HG03025 (cell line): ENCODE results near the gene MRPL36.
A peak's percentile ranks its signal among the peaks of the same experiment; 100 is the strongest.
"Not testable (repeated sequence)": the region's sequence is repeated elsewhere in the genome, so short reads cannot be mapped to it uniquely, and the experiment has no call there.

Source experiments
- ATAC-seq: cut with Tn5 transposase; IDR thresholded peaks from one replicate; pipeline ENCODE4 v1.9.1; 2021; ENCODE audit warnings: mild to moderate bottlenecking, moderate library complexity; ENCODE audit not compliant: unreplicated experiment, low FRiP score

Gene MRPL36

DNA sequence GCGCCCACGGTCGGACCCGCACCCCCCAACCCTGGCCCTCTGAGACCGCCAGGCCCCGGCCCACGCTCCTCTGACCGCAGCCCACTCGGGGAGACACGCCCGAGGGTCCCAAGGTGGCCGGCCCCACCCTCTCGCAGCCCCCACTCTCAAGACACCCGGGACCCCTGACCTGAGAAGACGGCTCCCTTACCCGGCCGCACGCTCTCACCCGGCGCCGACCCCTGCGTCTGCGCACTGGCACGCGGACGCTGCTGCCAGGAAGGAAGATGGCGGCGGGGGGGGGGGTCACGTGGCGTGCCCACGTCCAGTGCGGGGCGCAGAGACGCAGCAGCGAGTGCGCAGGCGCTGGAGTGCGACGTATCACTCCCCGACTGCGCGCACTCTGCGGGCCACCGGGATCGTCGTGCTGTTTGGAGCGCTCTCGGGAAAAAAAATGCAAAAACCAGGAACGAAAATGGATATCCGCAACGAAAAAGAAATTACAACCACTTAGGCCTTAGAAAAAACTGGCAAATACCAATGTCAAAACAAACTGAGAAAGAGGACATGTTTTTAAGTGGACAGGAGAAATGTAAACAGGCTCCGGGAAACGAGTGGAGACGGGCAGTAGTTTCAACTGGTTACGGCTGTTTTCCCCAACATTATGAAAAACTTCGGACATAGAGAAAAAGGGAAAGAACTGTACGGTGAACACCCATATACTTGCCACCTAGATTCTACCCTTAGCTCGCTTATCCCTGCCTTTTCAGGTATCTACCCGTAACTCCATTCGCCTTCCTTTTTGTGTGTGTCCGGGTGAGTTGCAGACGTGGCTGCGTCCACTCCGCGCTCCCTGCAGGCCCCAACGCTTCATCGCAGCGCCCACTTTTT lies at the start of gene MRPL36:
Gene MRPL36, minus strand, starts transcription at position 236 of the 870 bp plus-strand sequence. CDS start 902 bp downstream, outside the sequence.
- ATAC-seq: peak; percentile 39

DNA sequence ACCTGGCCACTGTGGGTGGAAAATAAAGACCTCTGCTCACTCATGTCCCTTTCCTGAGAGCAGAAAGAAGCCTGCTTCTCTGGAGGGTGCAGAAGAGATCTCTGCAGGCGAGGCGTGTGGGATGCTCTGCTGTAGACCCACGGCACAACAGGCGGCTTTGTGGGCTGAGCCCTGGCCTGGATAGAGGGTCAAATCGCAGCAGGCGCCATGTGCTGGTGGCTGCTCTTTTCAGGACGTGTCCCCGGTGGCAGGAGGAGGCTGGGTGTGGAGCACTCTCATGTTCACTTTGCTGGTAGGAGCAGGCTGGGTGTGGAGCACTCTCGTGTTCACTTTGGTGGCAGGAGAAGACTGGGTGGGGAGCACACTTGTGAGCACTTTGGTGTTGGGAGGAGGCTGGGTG lies 48.0 kb upstream of the MRPL36 start:
- no peak for ATAC-seq

DNA sequence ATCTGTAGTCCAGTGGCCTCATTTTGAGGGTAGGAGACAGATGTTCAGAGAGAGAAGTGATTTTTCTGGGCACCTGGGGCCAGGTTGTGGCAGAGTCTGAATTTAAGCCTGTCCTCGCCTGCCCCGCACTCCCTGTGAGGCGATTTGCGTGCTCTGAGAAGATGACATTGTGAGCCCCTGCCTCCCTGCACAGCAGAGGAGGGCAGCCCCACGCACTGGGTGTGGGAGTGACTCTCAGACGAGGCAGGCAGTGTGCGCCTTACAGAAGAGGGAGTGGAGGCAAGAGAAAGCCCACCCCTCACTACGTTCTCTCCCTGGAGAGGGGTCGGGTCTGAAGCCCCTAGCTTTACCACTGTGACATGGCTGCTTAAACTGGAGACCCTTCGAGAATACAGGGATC lies 47.4 kb upstream of the MRPL36 start:
- ATAC-seq: no peak

DNA sequence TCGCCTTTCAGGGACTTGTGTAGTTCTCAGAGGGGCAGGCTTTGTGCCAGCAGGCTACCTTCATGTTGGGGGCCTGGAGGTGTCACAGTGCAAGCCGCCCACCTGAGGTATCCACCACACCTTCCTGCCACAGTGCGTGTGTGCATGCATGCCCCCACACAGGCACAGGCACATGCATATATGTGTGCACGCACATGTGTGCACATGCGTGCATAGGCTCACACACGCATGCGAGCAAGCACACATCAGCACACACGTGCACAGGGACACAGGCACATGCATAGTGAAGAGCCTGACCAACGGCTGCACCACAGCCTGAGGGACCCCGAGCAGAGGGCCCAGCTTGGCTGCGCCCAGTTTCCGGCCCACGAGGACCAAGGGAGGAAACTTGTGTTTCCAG lies 46.9 kb upstream of the MRPL36 start:
- no peak for ATAC-seq

DNA sequence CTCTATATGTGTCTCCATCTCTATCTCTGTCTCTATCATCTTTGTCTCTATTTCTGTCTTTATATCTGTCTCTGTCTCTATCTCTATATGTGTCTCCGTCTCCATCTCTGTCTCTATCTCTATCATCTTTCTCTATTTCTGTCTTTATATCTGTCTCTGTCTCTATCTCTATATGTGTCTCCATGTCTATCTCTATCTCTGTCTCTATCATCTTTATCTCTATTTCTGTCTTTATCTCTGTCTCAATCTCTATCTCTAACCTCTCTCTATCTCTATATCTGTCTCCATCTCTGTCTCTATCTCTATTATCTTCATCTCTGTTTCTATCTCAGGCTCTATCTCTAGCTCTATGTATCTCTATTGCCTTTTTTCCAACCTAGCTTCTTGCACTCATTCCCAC lies 46.1 kb upstream of the MRPL36 start:
- no peak for ATAC-seq

DNA sequence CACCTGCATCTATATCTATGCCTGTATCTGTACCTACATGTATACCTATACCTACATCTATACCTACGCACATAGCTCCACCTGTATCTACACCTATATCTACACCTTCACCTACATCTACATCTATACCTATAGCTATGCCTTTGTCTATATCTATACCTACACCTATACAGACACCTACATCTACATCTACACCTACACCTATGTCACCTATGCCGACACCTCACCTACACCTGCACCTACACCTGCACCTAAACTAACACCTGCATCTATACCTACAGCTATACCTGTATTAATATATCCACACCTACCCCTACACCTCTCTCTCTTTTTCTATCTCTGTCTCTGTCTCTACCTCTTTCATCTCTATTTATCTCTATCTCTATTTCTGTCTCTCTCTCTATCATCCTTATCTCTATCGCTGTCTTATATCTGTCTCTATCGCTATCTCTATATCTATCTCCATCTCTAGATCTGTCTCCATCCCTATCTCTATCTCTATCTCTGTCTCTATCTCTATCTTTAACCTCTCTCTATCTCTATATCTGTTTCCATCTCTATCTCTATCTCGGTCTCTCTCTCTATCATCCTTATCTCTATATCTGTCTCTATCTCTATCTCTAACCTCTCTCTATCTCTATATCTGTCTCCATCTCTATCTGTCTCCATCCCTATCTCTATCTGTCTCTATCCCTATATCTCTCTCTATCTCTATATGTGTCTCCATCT lies 45.2 kb upstream of the MRPL36 start:
- no peak for ATAC-seq

DNA sequence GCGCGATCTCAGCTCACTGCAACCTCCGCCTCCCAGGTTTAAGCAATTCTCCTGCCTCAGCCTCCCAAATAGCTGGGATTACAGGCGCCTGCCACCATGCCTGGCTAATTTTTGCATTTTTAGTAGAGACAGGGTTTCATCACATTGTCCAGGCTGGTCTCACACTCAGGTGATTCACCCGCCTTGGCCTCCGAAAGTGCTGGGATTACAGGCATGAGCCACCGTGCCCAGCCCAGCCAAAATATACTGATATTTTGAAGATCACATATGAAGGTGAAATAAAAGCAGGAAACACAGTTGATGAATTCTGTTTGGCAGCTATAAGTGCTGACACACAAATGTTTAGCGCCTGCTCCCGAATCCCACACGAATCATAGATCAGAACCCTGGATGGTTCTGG lies 44.1 kb upstream of the MRPL36 start:
- not testable (repeated sequence) for ATAC-seq

DNA sequence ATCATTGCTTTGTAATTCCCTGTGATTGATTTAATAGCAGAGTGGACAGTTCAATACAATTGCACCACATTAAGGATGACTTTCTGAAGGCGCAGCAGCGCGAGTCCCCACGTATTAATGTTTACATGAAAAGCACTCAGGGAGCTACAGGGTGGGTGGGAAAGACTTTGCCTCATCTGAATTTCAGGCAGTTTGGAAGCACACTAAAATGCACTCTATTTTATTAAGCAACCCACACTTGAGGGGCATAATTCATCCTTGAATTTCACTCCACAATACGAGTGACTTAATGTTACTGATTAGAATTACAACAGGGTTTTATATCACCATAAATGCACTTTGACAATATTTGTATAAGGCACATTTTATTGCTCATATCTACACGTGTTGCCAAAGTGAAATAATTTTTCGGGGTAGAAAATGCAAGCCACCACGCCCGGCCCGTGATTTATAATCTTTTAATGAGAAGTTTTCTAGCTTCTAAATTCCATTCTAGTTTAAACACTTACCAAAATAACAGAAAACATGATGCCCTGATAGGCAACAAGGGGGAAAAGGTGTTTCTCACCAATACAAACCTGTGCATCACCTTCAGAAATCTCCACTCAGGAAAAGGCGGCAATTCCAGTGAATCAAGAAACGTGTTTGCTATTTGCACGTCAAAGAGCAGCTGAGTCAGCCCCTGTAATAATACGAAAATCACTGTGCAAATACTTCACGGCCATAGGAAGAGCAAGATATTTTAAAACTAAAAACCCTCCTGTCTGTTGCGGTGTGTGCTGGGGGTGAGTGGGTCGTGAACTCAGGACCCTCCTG lies 42.6 kb upstream of the MRPL36 start:
- ATAC-seq: no peak

DNA sequence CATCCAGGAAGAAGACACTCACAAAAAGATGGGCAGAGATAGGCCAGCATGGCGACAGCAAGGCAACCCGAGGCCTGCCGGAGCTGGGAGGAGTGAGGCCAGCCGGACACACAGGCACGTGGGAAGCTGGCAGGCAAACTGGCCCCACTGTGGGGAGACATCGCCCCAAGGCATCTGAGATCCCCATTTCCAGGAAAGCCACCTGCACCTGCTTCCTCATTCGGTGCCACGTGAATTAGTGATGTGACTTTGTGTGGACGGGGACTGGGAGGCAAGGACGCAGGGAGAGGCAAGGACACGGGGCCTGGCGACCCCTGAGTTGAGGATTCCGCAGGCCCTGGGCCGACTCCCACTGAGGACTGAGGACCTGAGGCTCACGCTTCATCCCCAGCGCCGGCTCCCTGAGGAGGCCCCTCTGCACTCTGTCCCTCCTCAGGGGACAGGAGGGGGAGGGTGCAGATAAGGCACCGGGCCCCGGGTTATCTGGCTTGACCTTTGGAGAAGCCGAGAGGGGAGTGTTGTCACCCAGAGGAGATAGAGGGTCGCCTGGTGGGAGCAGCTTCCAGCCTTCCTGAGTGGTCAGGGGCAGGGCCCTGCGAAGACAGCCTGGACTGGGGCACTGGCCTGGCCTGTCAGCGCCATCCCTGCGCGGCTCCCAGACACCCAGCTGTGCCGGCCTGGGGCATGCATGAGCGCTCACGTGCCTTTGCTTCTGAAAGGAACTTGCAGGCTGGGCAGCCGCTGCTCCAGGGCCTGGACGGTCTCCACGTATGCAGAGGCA lies 41.3 kb upstream of the MRPL36 start:
- no peak for ATAC-seq

DNA sequence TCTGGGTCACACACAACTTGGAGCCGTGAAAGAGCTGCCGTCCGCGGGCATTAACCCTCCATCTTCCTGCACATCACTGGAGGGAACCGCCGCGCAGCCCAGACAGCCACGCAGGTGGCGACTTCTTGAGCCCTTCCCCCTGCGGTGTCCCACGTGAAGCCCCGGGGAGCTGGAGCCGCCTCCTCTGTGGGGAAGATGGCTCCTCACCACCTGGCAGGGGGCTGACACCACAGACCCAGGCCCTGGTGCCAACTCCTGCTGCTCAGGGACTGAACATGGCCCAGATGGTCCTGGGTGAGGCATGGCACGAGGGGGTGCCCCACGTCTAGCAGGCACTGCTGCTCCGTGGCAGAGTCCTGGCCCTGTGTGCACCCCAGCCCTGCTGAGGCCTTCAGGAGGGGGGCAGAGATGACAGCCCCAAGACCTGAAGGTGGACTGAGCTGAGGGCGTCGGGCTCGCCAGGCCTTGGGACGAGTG lies 40.5 kb upstream of the MRPL36 start:
- no peak for ATAC-seq

DNA sequence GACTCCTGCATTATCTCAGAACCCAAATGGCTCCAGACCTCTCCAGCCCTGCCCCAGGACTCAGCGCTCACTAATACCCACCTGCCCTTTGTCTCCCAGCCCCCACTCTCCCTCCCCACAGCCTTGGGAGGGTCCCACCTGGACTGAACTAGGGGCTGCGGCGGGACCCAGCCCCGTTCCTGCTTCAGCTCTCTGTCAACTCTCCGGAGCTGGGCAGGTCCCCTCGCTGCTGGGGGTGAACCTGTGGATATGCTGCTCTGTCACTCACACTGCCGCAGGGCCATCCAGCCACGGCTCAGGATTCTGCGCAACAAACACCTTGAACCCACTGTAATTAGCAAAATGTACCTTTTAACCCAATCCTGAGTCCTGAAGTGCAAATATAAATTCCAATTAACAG lies 38.4 kb upstream of the MRPL36 start:
- ATAC-seq: no peak

DNA sequence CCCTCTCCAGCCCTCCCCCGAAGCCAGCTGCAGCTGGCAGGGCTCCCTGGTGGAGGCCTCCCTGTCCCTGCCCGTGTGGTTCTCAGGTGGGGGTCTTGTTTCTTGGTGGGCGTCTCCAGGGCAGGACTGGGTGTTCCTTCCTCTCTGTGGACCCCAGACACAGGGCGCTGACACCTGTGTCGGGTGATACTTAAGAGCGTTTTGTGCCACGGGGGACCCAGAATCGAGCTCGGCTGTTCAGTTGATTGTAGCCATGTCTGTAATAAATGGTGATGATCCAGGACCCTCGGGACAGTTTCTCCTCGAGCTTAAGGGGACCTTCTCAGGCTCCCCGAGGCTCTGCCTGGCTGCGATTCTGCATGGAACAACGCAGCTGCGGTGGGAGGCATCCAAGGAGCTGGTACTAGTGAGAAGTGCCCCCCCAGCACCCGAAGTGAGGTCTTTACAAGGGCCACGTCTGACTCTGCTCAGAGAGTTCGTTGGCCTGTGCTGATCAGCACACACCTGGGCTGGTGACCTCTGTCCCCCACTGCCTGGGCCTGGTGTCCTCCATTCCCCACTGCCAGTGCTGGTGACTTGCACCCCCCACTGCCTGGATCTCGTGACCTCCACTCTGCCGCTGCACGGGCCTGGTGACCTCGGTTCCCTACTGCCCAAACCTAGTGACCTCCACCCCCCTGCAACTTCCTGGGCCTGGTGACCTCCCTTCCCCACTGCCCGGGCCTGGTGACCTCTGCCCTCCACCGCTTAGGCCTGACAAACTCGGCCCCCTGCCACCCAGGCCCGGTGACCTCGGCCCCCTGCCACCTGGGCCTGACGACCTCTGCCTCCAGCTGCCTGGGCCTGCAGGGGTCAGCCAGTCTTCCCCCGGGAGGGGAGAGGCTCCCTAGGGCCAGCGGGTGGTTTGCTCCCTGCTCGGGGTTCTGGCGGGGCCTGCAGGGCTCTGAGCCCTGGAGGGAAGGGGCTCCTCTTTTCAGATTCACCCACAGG lies 37.5 kb upstream of the MRPL36 start:
- no peak for ATAC-seq

DNA sequence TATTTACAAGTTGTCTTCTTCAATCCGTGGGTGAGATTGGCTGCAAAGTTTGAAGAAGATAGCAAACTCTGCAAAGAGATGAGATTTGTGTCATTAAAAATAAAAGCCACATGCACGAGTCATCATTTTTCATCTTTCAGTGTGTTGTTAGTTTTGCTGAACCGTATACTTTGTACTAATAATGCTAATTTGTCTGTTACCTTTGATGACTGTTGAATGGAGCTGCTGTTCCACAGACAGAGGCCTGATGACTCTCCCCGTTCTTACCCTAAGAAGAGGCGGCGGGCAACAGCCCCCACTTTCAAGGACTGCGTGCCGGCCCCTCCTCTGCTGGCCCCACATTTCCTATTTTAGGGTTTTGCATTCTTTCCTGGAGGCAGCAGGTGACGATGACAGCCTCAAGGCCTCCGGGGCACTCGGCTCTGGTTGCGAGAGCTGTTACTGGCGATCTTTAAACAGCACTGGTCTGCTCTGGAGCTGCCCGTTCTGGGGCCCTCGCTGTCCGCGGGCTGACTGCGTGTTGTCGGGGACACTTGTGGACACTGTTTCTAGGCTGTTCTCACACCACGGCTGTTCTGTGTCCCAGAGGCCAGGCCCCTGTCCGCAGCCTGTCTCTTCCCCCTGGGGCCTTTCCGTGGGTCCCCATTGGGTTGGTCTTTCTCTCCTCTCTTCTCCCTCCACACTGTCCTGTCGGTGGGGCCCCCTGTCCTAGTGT lies 36.7 kb upstream of the MRPL36 start:
- no peak for ATAC-seq

DNA sequence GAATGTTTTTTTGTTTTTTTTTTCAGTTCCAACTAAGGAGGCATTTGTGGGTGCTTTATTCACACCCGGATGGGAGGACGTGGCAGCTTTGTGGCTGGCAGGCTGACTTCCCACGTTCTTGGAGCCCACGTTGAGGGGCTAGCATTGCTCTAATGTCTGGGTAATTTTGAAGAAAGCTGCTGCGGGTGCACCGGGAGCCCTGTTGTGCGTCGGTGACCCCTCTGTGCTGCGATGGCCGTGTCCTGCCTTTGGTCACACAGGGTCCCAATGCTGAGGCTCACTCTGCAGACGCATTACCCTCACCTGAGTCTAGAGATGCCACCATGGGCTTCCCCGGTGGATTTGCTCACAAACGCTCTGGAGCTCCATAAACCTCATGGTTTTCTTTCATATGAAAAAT lies 35.8 kb upstream of the MRPL36 start:
- ATAC-seq: no peak

DNA sequence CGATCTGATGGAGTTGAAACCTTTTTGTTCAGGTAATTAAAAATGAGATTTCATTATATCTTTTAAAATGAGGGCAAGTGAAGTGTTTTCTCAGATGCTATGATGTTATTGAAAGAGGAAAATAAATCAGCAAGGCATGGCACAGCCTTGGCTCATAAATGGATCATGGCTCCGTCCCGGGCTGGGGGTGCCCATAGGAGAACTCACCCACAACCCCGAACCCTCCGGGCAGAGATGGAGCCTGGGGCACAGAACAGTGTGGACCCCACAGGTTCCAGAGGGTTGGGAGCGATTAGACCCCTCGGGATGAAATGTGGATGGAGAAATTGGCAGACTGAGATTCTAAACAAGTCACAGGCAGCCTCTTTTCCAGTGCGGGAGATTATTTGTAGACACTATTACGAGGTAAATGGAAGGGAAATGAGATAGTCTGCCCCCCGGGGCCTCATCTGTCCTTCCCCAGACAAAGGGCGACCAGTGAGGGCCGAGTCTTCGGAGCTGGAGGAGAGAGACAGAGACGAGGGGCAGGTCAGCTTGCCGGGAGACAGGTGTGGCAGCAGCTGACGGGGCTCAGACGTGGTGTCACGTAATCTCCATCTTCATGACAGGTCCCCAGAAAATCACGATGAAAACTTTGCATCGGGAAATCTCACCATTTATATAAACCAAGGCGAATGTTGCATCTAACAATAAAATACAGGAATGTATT lies 35.2 kb upstream of the MRPL36 start:
- no peak for ATAC-seq

DNA sequence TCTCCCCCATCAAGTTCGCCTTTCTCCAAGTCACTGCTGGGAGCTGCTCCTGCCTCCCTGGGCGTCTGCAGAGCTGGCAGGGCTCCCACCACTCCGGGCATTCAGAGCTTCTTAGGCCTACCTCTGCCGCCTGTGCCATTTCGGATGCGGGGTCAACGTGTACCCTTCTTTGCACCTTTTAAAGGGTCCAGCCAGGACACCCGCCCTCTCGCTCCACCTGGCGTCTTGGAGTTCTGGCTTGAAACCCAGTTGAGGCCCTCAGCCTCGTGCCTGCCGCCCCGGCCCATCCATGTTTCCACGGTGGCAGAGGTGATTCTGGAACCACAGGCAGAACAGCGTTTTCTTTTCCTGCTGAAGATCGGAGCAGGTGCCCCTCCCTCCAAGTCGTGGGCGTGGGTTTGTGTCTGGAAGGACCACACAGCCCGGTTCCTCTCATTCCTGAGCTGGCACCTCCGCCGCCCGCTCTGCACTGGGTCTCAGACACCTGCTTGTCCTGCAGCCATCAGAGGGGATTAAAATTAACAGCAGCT lies 34.5 kb upstream of the MRPL36 start:
- no peak for ATAC-seq

DNA sequence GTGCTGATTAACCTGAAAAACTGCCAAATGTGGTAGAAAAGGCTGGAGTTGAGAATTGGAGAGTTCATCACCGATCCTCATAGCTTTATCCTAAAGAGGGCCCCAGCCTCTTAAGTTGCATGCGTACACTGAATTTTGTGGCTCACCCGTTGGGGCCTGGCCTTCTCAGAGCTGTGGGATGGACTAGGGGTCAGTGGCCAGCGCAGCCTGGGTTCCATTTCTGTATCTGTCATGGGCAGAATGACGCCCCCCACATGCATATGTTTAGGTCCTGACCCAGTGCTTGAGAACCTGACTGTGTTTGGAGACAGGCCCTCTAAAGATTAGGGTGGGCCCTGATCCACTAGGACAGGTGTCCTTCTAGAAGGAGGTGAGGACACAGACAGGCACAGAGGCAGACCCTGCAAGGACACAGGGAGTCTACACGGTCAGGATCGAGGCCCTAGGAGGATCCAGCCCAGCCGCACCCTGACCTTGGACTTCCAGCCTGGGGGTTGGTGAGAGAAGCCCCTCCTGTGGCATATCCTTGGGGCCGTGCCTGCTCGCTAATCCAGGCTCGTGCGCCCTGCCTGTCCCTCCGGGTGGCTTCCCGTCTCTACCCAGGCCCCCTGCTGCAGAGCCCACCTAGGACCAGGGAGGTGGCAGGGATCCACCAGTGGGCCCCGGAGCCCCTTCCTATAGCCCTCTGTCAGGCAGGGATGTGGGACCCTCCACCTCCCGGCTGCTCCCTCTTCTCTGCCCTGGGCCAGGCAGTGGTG lies 33.8 kb upstream of the MRPL36 start:
- no peak for ATAC-seq
